ENCODE measurements around the gene CCT3. TPM values are rescaled to one million over a fixed set of nuclear protein-coding genes. Genes with fewer than 3 reads are reported as not detected.
A peak's percentile ranks its signal among the peaks of the same experiment; 100 is the strongest.

CCT3 gene
- total and polyA plus RNA-seq, 4 donors = 74.5 to 144 (median 119) TPM

DNA sequence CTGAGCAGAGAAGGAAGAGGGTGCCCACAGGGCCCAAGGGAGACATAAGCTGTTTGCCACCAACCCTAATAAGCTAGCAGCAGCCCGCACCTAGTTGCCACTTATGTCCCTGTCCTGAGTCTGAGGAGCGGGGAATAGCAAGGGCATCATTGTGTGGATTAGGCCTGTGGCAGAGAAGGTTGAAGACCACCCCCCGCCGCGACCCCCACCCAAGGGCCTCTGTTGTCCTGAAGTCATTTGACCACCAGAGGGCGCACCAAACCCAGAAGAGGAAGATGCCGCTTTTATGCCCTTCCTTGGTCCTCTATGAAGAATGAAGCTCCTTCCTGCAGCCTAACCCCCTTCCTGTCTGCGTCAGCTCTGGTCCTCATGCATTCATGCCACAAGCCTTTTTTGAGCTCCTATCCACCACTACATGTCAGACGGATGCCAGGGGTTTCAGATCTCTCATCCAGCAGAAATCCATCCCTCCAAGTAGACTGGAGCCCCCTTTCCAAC is 47.5 kb upstream of the CCT3 start (continued):
- TF ChIP-seq, protein P1, sequence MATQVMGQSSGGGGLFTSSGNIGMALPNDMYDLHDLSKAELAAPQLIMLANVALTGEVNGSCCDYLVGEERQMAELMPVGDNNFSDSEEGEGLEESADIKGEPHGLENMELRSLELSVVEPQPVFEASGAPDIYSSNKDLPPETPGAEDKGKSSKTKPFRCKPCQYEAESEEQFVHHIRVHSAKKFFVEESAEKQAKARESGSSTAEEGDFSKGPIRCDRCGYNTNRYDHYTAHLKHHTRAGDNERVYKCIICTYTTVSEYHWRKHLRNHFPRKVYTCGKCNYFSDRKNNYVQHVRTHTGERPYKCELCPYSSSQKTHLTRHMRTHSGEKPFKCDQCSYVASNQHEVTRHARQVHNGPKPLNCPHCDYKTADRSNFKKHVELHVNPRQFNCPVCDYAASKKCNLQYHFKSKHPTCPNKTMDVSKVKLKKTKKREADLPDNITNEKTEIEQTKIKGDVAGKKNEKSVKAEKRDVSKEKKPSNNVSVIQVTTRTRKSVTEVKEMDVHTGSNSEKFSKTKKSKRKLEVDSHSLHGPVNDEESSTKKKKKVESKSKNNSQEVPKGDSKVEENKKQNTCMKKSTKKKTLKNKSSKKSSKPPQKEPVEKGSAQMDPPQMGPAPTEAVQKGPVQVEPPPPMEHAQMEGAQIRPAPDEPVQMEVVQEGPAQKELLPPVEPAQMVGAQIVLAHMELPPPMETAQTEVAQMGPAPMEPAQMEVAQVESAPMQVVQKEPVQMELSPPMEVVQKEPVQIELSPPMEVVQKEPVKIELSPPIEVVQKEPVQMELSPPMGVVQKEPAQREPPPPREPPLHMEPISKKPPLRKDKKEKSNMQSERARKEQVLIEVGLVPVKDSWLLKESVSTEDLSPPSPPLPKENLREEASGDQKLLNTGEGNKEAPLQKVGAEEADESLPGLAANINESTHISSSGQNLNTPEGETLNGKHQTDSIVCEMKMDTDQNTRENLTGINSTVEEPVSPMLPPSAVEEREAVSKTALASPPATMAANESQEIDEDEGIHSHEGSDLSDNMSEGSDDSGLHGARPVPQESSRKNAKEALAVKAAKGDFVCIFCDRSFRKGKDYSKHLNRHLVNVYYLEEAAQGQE (IDR thresholded peaks at IDR 0.05) = no peak
- TF ChIP-seq RAD21 (IDR thresholded peaks at IDR 0.05) (peak; percentile 89 to 90), RXRA (IDR thresholded peaks at IDR 0.05) (no peak), GABPA (IDR thresholded peaks at IDR 0.05 in 1 of 2, conservative IDR thresholded peaks at IDR 0.05 in 1 of 2) (no peak), TAF1 (conservative IDR thresholded peaks at IDR 0.05) (no peak), HNF4A (conservative IDR thresholded peaks at IDR 0.05) (no peak), FOXA1 (IDR thresholded peaks at IDR 0.05) (no peak)
- TF ChIP-seq, protein P2, sequence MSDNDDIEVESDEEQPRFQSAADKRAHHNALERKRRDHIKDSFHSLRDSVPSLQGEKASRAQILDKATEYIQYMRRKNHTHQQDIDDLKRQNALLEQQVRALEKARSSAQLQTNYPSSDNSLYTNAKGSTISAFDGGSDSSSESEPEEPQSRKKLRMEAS (IDR thresholded peaks at IDR 0.05) = no peak

DNA sequence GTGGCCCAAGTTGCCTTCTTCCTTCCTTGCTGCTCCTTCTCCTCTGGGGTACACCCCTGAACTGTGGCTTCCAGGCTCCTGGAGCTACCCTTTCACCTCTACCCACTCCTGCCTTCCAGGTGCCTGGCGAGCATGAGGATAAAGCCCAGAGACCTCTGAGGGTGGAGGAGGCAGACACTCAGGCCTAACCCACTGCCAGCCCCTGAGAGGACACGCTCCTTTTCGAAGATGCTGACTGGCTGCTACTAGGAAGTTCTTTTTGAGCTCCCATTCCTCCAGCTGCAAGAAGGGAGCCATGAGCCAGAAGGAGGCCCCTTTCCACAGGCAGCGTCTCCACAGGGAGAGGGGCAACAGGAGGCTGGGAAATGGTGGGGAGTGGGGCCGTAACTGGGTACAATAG is 46.6 kb upstream of the CCT3 start:
- no peaks in the 10 kb centered on the region for H3K36me3 ChIP-seq (ENCODE audit: control insufficient read depth in 4 of 4, insufficient read depth in 3 of 4, low read depth in 1 of 4, low read length in 3 of 4)
- H3K27ac ChIP-seq (ENCODE audit: low read depth in 1 of 2, low read length in 2 of 2) = no peak overlapping the region
- no peak for DNase-seq (ENCODE audit: low spot score)
- no peak overlapping the region for H3K9ac ChIP-seq (ENCODE audit: low read depth in 1 of 2, low read length in 2 of 2)
- no peak overlapping the region for H3K4me3 ChIP-seq (ENCODE audit: low read depth in 1 of 3, low read length in 3 of 3)
- 92% methylated on average over 5 of the region's 5 CpGs for WGBS
- TF ChIP-seq TAF1 (conservative IDR thresholded peaks at IDR 0.05) (no peak), GABPA (IDR thresholded peaks at IDR 0.05 in 1 of 2, conservative IDR thresholded peaks at IDR 0.05 in 1 of 2) (no peak), JUND (IDR thresholded peaks at IDR 0.05) (no peak), HNF4G (IDR thresholded peaks at IDR 0.05) (no peak), RXRA (IDR thresholded peaks at IDR 0.05) (no peak), FOXA1 (IDR thresholded peaks at IDR 0.05) (no peak), FOXA2 (IDR thresholded peaks at IDR 0.05) (no peak), SP1 (IDR thresholded peaks at IDR 0.05) (no peak), EGR1 (IDR thresholded peaks at IDR 0.05; ENCODE audit: low read depth in 2 of 2) (no peak)
- TF ChIP-seq, protein P3, sequence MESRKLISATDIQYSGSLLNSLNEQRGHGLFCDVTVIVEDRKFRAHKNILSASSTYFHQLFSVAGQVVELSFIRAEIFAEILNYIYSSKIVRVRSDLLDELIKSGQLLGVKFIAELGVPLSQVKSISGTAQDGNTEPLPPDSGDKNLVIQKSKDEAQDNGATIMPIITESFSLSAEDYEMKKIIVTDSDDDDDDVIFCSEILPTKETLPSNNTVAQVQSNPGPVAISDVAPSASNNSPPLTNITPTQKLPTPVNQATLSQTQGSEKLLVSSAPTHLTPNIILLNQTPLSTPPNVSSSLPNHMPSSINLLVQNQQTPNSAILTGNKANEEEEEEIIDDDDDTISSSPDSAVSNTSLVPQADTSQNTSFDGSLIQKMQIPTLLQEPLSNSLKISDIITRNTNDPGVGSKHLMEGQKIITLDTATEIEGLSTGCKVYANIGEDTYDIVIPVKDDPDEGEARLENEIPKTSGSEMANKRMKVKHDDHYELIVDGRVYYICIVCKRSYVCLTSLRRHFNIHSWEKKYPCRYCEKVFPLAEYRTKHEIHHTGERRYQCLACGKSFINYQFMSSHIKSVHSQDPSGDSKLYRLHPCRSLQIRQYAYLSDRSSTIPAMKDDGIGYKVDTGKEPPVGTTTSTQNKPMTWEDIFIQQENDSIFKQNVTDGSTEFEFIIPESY (IDR thresholded peaks at IDR 0.05) = no peak
- TF ChIP-seq, protein P1 (IDR thresholded peaks at IDR 0.05) = no peak
- TF ChIP-seq, protein P4, sequence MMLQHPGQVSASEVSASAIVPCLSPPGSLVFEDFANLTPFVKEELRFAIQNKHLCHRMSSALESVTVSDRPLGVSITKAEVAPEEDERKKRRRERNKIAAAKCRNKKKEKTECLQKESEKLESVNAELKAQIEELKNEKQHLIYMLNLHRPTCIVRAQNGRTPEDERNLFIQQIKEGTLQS (IDR thresholded peaks at IDR 0.05) = no peak
- TF ChIP-seq, protein P5, sequence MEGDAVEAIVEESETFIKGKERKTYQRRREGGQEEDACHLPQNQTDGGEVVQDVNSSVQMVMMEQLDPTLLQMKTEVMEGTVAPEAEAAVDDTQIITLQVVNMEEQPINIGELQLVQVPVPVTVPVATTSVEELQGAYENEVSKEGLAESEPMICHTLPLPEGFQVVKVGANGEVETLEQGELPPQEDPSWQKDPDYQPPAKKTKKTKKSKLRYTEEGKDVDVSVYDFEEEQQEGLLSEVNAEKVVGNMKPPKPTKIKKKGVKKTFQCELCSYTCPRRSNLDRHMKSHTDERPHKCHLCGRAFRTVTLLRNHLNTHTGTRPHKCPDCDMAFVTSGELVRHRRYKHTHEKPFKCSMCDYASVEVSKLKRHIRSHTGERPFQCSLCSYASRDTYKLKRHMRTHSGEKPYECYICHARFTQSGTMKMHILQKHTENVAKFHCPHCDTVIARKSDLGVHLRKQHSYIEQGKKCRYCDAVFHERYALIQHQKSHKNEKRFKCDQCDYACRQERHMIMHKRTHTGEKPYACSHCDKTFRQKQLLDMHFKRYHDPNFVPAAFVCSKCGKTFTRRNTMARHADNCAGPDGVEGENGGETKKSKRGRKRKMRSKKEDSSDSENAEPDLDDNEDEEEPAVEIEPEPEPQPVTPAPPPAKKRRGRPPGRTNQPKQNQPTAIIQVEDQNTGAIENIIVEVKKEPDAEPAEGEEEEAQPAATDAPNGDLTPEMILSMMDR (IDR thresholded peaks at IDR 0.05; ENCODE audit: low read depth, low read length, missing input control) = no peak
- H3K27me3 ChIP-seq (ENCODE audit: control insufficient read depth in 4 of 4, insufficient read depth in 4 of 4, low read length in 3 of 4) = no peaks in the 10 kb centered on the region
- peaks cover 0 to 2% (median 0%) of the 10 kb centered on the region in 4 donors for H3K4me1 ChIP-seq (ENCODE audit: control insufficient read depth in 4 of 4, insufficient read depth in 4 of 4, low read length in 3 of 4)
- no peaks in the 10 kb centered on the region for H3K9me3 ChIP-seq (ENCODE audit: control insufficient read depth in 4 of 4, low read length in 3 of 4)

Measured in liver (tissue), 9 donors.